Neuronal stem cell (in vitro differentiated cells): ENCODE results near the gene SNX33.
"Not testable (repeated sequence)": the region's sequence is repeated elsewhere in the genome, so short reads cannot be mapped to it uniquely, and the experiment has no call there.

ENCODE experiments used
- DNase-seq: peaks from one replicate; pipeline ENCODE4 v3.0.0-alpha.2; 2013; ENCODE audit warnings: low spot score
- H2AFZ ChIP-seq: one replicate; pipeline ENCODE4 v1.6.1; 2013; ENCODE audit warnings: mild to moderate bottlenecking, low read length, inconsistent platforms
- H2AK5ac ChIP-seq: 2 replicates; pipeline ENCODE4 v1.6.1; 2013; ENCODE audit warnings: low read depth, mild to moderate bottlenecking, inconsistent platforms, low read length, moderate library complexity, mixed read lengths
- H2BK120ac ChIP-seq: 2 replicates; pipeline ENCODE4 v1.6.1; 2013; ENCODE audit warnings: low read depth, mild to moderate bottlenecking, inconsistent platforms, low read length, moderate library complexity, mixed read lengths
- H2BK12ac ChIP-seq: one replicate; pipeline ENCODE4 v1.6.1; 2013; ENCODE audit warnings: low read length, inconsistent platforms
- H2BK15ac ChIP-seq: 2 replicates; pipeline ENCODE4 v1.6.1; 2013; ENCODE audit warnings: mild to moderate bottlenecking, low read length, inconsistent platforms, mixed read lengths
- H2BK5ac ChIP-seq: one replicate; pipeline ENCODE4 v1.6.1; 2013; ENCODE audit warnings: inconsistent platforms, mild to moderate bottlenecking, low read length, moderate library complexity
- H3K14ac ChIP-seq: one replicate; pipeline ENCODE4 v1.6.1; 2013; ENCODE audit warnings: low read length, inconsistent platforms
- H3K18ac ChIP-seq: 2 replicates; pipeline ENCODE4 v1.6.1; 2013; ENCODE audit warnings: low read length, inconsistent platforms
- H3K23ac ChIP-seq: 2 replicates; pipeline ENCODE4 v1.6.1; 2013; ENCODE audit warnings: low read depth, mild to moderate bottlenecking, mixed read lengths, low read length, inconsistent platforms; ENCODE audit not compliant: poor library complexity
- H3K27ac ChIP-seq: replicated peaks from 3 replicates; pipeline ENCODE4 v1.5.1; 2013; ENCODE audit warnings: low read length, inconsistent platforms
- H3K27me3 ChIP-seq, 3 experiments: 2 replicates each; pipeline ENCODE4 v1.6.1; 2013; ENCODE audit warnings: low read length in 3 of 3, mild to moderate bottlenecking in 2 of 3, inconsistent platforms in 1 of 3, low read depth in 1 of 3, mixed read lengths in 1 of 3, moderate library complexity in 1 of 3; ENCODE audit not compliant: control insufficient read depth in 3 of 3, insufficient read depth in 3 of 3
- H3K36me3 ChIP-seq, 2 donors: replicated peaks in 1 of 2; 2 replicates each; pipeline ENCODE4 v1.6.1; 2013; ENCODE audit warnings: low read length in 2 of 2; ENCODE audit not compliant: control insufficient read depth in 2 of 2, insufficient read depth in 2 of 2
- H3K4ac ChIP-seq: 2 replicates; pipeline ENCODE4 v1.6.1; 2013; ENCODE audit warnings: inconsistent platforms, mild to moderate bottlenecking, low read length, moderate library complexity
- H3K4me1 ChIP-seq, 2 donors: 1 replicate in 1 of 2; 2 replicates in 1 of 2; pipeline ENCODE4 v1.6.1; 2013; ENCODE audit warnings: low read length in 2 of 2, low read depth in 1 of 2; ENCODE audit not compliant: control insufficient read depth in 2 of 2, insufficient read depth in 1 of 2
- H3K4me2 ChIP-seq: one replicate; pipeline ENCODE4 v1.6.1; 2013; ENCODE audit warnings: mild to moderate bottlenecking, low read length, inconsistent platforms; ENCODE audit not compliant: insufficient read depth, poor library complexity, severe bottlenecking
- H3K4me3 ChIP-seq, 2 donors: 2 replicates each; pipeline ENCODE4 v1.5.1; 2013; ENCODE audit warnings: low read length in 2 of 2, mild to moderate bottlenecking in 2 of 2, inconsistent platforms in 1 of 2, moderate library complexity in 1 of 2
- H3K79me1 ChIP-seq: one replicate; pipeline ENCODE4 v1.6.1; 2013; ENCODE audit warnings: low read depth, mild to moderate bottlenecking, inconsistent platforms, low read length, moderate library complexity
- H3K9ac ChIP-seq: one replicate; pipeline ENCODE4 v1.6.1; 2013; ENCODE audit warnings: mild to moderate bottlenecking, low read depth, low read length, inconsistent platforms; ENCODE audit not compliant: poor library complexity
- H3K9me3 ChIP-seq, 2 donors: replicated peaks in 1 of 2; 2 replicates each; pipeline versions ENCODE3 to v1.6.1; 2013; ENCODE audit warnings: low read length in 2 of 2, mild to moderate bottlenecking in 2 of 2, inconsistent platforms in 1 of 2, low read depth in 1 of 2, mixed read lengths in 1 of 2, moderate library complexity in 1 of 2; ENCODE audit not compliant: control insufficient read depth in 2 of 2, insufficient read depth in 1 of 2
- H4K8ac ChIP-seq: one replicate; pipeline ENCODE4 v1.6.1; 2013; ENCODE audit warnings: low read depth, mild to moderate bottlenecking, inconsistent platforms, low read length, moderate library complexity
- H4K91ac ChIP-seq: one replicate; pipeline ENCODE4 v1.6.1; 2013; ENCODE audit warnings: low read length, low read depth, mild to moderate bottlenecking, inconsistent platforms; ENCODE audit not compliant: poor library complexity
- WGBS, 2 donors: extraction: QIAGEN DNeasy Blood & Tissue Kit; methylation state at CpG; one replicate each; pipeline ENCODE4 v1.1.7; 2013; ENCODE audit warnings: missing lambda C conversion rate in 2 of 2, mixed read lengths in 1 of 2; ENCODE audit not compliant: insufficient read length in 2 of 2, insufficient replicate concordance in 1 of 2; ENCODE audit errors: extremely low coverage in 2 of 2; 5-methylcytosine and 5-hydroxymethylcytosine counted together

SNX33 gene

DNA sequence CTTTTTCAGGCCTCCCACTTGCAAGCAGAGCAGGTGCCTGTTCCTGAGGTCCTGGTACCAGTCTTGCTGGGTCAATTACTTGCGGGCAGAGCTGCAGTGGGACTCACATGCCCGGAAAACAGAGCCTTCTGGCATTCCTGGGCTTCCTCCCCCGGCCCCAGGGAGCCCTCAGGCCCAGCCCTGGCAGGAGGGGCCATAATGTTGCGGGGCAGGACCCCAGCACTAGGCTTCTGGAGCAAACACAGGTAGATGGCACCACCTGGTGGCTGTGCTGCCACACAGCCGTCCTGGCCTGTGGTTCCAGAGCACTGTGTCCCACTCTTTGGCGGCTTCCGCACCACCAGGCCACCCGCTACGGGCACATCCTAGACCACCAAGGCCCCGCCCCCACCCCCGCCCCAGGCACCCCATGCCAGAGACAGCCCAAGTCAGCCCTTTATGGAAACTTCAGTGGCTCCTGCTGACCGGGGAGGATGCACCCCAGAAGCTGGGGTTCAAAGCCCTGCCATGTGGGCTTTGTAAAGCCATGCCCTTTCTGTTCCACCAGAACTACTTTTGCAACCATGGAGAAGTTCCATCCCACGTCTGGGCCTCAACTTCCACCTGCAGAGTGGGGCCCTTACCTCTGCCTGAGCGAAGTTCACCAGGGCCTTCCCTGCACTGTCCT, 36.1 kb downstream of the SNX33 start:
- H4K8ac ChIP-seq, H3K79me1 ChIP-seq: not testable (repeated sequence)
- no CpG with 5 or more reads among the region's 14 CpGs for WGBS, 2 donors

GRCh38 chr15:75684648-75685047, 36.9 kb downstream of the SNX33 start:
- no peaks in the 10 kb centered on the region for H3K27me3 ChIP-seq
- no peak overlapping the region for H3K4me3 ChIP-seq
- H3K14ac ChIP-seq: no peak overlapping the region
- DNase-seq: no peak
- H3K4me2 ChIP-seq: no peak overlapping the region
- H3K9me3 ChIP-seq: no peaks in the 10 kb centered on the region
- H3K79me1 ChIP-seq: no peaks in the 10 kb centered on the region
- H3K27ac ChIP-seq: no peak overlapping the region
- H2AK5ac ChIP-seq: no peak overlapping the region
- H3K18ac ChIP-seq: no peak overlapping the region
- H3K36me3 ChIP-seq: no peaks in the 10 kb centered on the region
- no peak overlapping the region for H2BK120ac ChIP-seq
- no peak overlapping the region for H3K9ac ChIP-seq
- H4K91ac ChIP-seq: peak overlapping the region; percentile 79
- peaks cover 5 to 8% of the 10 kb centered on the region in 2 donors for H3K4me1 ChIP-seq
- no peak overlapping the region for H2BK12ac ChIP-seq
- no peak overlapping the region for H3K4ac ChIP-seq
- no peak overlapping the region for H2BK5ac ChIP-seq
- H2AFZ ChIP-seq: no peak overlapping the region
- H3K23ac ChIP-seq: peak overlapping the region; percentile 6
- no peak overlapping the region for H2BK15ac ChIP-seq
- no peak overlapping the region for H4K8ac ChIP-seq
- no CpG with 5 or more reads among the region's 10 CpGs for WGBS, 2 donors

More for the DNA sequence above, 36.1 kb downstream of the SNX33 start:
- H2BK5ac ChIP-seq, H3K27me3 ChIP-seq, H4K91ac ChIP-seq, H3K36me3 ChIP-seq, H3K23ac ChIP-seq, H3K14ac ChIP-seq, H2BK15ac ChIP-seq, H3K4ac ChIP-seq, H3K27ac ChIP-seq, H3K4me3 ChIP-seq, H3K4me2 ChIP-seq, H3K4me1 ChIP-seq, H3K9me3 ChIP-seq, H2BK120ac ChIP-seq, H3K9ac ChIP-seq: not testable (repeated sequence)
- peak overlapping the region; percentile 14 for H2BK12ac ChIP-seq
- peak; percentile 76 for DNase-seq
- peak overlapping the region; percentile 85 for H3K18ac ChIP-seq
- H2AFZ ChIP-seq: peak overlapping the region; percentile 92
- peak overlapping the region; percentile 51 for H2AK5ac ChIP-seq

DNA sequence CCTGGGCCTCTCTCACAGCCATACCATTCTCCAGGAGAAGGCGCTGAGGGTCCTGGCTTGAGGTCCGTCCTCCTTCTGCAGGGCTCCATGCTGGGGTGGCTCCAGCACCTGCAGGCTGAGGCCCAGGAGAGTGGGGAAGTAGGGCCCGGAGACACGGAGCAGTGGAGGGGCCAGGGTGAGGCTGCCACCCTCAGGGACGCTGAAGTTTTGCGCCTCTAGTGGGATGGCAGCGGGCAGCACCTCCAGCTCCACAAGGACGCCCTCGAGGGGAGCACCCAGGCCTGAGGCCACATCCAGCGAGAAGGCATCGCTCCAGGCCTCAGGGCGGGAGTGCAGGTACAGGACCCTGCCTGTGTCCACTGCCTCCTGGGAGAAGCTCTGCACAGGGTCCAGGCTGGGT, 37.5 kb downstream of the SNX33 start:
- no peaks in the 10 kb centered on the region for H3K27me3 ChIP-seq
- peaks cover 3 to 4% of the 10 kb centered on the region in 2 donors for H3K4me1 ChIP-seq
- H3K23ac ChIP-seq: peak overlapping the region; percentile 17
- no peak overlapping the region for H4K8ac ChIP-seq
- no peaks in the 10 kb centered on the region for H3K36me3 ChIP-seq
- no peak overlapping the region for H3K14ac ChIP-seq
- no peak overlapping the region for H2AFZ ChIP-seq
- H2AK5ac ChIP-seq: no peak overlapping the region
- no peak overlapping the region for H3K27ac ChIP-seq
- no peak overlapping the region for H2BK120ac ChIP-seq
- H3K4ac ChIP-seq: no peak overlapping the region
- WGBS, 2 donors: no CpG with 5 or more reads among the region's 12 CpGs
- no peak overlapping the region for H3K9ac ChIP-seq
- H2BK12ac ChIP-seq: no peak overlapping the region
- H3K18ac ChIP-seq: no peak overlapping the region
- no peak for DNase-seq
- no peak overlapping the region for H2BK15ac ChIP-seq
- no peak overlapping the region for H4K91ac ChIP-seq
- H2BK5ac ChIP-seq: peak overlapping the region; percentile 39
- no peaks in the 10 kb centered on the region for H3K79me1 ChIP-seq
- H3K4me2 ChIP-seq: no peak overlapping the region
- H3K9me3 ChIP-seq: no peaks in the 10 kb centered on the region
- H3K4me3 ChIP-seq: no peak overlapping the region

DNA sequence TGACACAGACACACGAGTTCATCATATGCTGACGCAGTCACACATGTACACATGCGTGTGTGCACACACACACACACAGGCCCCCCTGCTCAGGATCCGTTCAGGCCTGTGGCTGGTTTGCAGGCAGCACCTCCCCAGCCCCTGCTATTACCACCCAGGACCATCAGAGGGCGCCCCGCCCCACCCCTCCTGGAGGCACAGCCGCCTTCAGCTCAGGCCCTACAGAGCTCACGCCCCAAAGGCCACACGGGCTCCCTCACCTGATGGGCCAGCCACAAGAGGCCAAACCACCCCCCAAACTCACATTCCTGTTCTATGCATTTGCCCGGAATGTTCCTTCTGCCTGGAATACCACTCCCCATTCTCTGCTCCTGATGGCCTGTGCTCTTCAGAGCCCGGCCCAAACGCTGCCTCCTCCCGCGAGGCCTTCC, 38.5 kb downstream of the SNX33 start:
- not testable (repeated sequence) for H3K9me3 ChIP-seq, H3K14ac ChIP-seq, H3K36me3 ChIP-seq, H4K91ac ChIP-seq, H3K27me3 ChIP-seq, H2BK15ac ChIP-seq, H3K4me3 ChIP-seq, H3K79me1 ChIP-seq, H3K9ac ChIP-seq, H3K4me2 ChIP-seq, H2AFZ ChIP-seq, H2AK5ac ChIP-seq, H3K4ac ChIP-seq, H4K8ac ChIP-seq, H3K27ac ChIP-seq, H3K23ac ChIP-seq, H2BK120ac ChIP-seq, H2BK12ac ChIP-seq, H2BK5ac ChIP-seq, H3K4me1 ChIP-seq
- peak overlapping the region; percentile 46 for H3K18ac ChIP-seq
- DNase-seq: peak; percentile 68
- no CpG with 5 or more reads among the region's 14 CpGs for WGBS, 2 donors
